K562 treated with DMSO at 1 percent for 12 hours (cell line): ENCODE data around the gene DZIP3. TPM values are rescaled to one million over a fixed set of nuclear protein-coding genes. Genes with fewer than 3 reads are reported as not detected.

ENCODE experiments used
- total RNA-seq: library from RNA; unstranded; fragments of 300-600 nt; gene quantifications from 2 replicates; pipeline ENCODE4 v1.2.3, GENCODE V29; 2022; ENCODE audit not compliant: insufficient read depth

The DZIP3 gene
- 1.1 and 4.0 TPM in 2 replicates for total RNA-seq

GRCh38 chr3:108589081-108589997 is at the start of gene DZIP3, which contains the start of gene CIP2A:
TSS of gene DZIP3 (plus strand) at chr3:108589722. CDS start at chr3:108605407, 15,685 bp downstream.
TSS of gene CIP2A (minus strand) at chr3:108589438. CDS start at chr3:108589375, 63 bp downstream.

Other genes with a start within 250 kb of the DZIP3 start
- gene MYH15, start 79.1 kb upstream of the DZIP3 start, total RNA-seq, result 1.8 and 6.0 TPM in 2 replicates
- gene CIP2A, start 284 bp upstream of the DZIP3 start, total RNA-seq, result 3.3 and 12.3 TPM in 2 replicates
- not detected in 2 replicates for gene RETNLB, start 167.7 kb downstream of the DZIP3 start, total RNA-seq
- not detected in 2 replicates for gene TRAT1, start 233.1 kb downstream of the DZIP3 start, total RNA-seq